Thyroid gland (tissue), 4 donors: ENCODE results near the gene TMEM92. TPM values are rescaled to one million over a fixed set of nuclear protein-coding genes. Genes with fewer than 3 reads are reported as not detected.
A peak's percentile ranks its signal among the peaks of the same experiment; 100 is the strongest.
"Not testable (repeated sequence)": the region's sequence is repeated elsewhere in the genome, so short reads cannot be mapped to it uniquely, and the experiment has no call there.

Source experiments
- DNase-seq, 2 donors: peaks; one replicate each; pipeline ENCODE4 v3.0.0-alpha.2; 2019
- H3K27ac ChIP-seq, 3 donors: fragments of 200-600 bp; sonication (generic); 1 replicate in 2 of 3; 2 replicates in 1 of 3; pipeline ENCODE4 v1.5.1; 2016 to 2019; ENCODE audit warnings: mild to moderate bottlenecking in 1 of 3, moderate library complexity in 1 of 3
- H3K27me3 ChIP-seq: fragments of 200-600 bp; sonication (generic); one replicate; pipeline ENCODE4 v1.5.1; 2019
- H3K36me3 ChIP-seq, 2 donors: fragments of 200-600 bp; sonication (generic); one replicate each; pipeline ENCODE4 v1.5.1; 2016 to 2019
- H3K4me1 ChIP-seq, 2 donors: fragments of 200-600 bp; sonication (generic); one replicate each; pipeline ENCODE4 v1.5.1; 2017 to 2019
- H3K4me3 ChIP-seq, 3 donors: fragments of 200-600 bp; sonication (generic); replicated peaks in 1 of 3; 1 replicate in 2 of 3; 2 replicates in 1 of 3; pipeline ENCODE4 v1.5.1; 2016; ENCODE audit warnings: mild to moderate bottlenecking in 1 of 3
- H3K9me3 ChIP-seq: fragments of 200-600 bp; sonication (generic); one replicate; pipeline ENCODE4 v1.5.1; 2017
- CTCF ChIP-seq, 6 experiments: fragments of 200-600 bp in 3 of 6; fragments of 450-650 bp in 3 of 6; sonication (generic) in 3 of 6; IDR thresholded peaks; one replicate each; pipeline ENCODE4 v1.5.1; 2016 to 2019; ENCODE audit warnings: antibody characterized with exemption in 6 of 6, mild to moderate bottlenecking in 2 of 6, inconsistent platforms in 1 of 6, moderate library complexity in 1 of 6
- POLR2A ChIP-seq, 2 donors: fragments of 450-650 bp; IDR thresholded peaks; one replicate each; pipeline ENCODE4 v1.6.1; 2017; ENCODE audit warnings: antibody characterized with exemption in 2 of 2, mild to moderate bottlenecking in 2 of 2, moderate library complexity in 1 of 2
- WGBS, 2 donors: methylation state at CpG; one replicate each; pipeline ENCODE4 v1.1.5; 2017; 5-methylcytosine and 5-hydroxymethylcytosine counted together
- intact Hi-C: fragments of 100-400 bp; cut with DNase I; formaldehyde crosslinking; loops from one replicate; pipeline ENCODE4 v1.15.1; 2023
- total RNA-seq, 4 donors: library from RNA; depleted of rRNA; stranded (reverse); fragments of >200 nt; gene quantifications; one replicate each; pipeline ENCODE4 v1.2.3, GENCODE V29; 2016

TMEM92 gene
- total RNA-seq, 4 donors from 2014 or later, result not detected

GRCh38 chr17:50311483-50311882 lies 37.2 kb downstream of the TMEM92 start:
- intact Hi-C loops, result no loop called here
- no peaks in the 10 kb centered on the region for H3K9me3 ChIP-seq
- H3K27ac ChIP-seq, result no peak overlapping the region
- no peak for DNase-seq
- no peak overlapping the region for H3K4me3 ChIP-seq
- no peaks in the 10 kb centered on the region for H3K36me3 ChIP-seq
- no peaks in the 10 kb centered on the region for H3K27me3 ChIP-seq
- TF ChIP-seq CTCF (IDR thresholded peaks at IDR 0.05) (no peak), POLR2A (IDR thresholded peaks at IDR 0.05) (no peak)
- peaks cover 0 to 4% of the 10 kb centered on the region in 2 donors for H3K4me1 ChIP-seq
- 67 to 80% methylated on average over 4 of the region's 4 CpGs for WGBS, 2 donors

GRCh38 chr17:50312308-50312707 lies 38.0 kb downstream of the TMEM92 start:
- 23 to 36% methylated on average over 5 of the region's 5 CpGs for WGBS, 2 donors
- no peaks in the 10 kb centered on the region for H3K36me3 ChIP-seq
- DNase-seq, result peak; percentile 23 to 29
- no peak overlapping the region for H3K27ac ChIP-seq
- intact Hi-C loops, result no loop called here
- no peaks in the 10 kb centered on the region for H3K9me3 ChIP-seq
- H3K4me1 ChIP-seq, result peaks cover 0 to 4% of the 10 kb centered on the region in 2 donors
- H3K27me3 ChIP-seq, result no peaks in the 10 kb centered on the region
- TF ChIP-seq POLR2A (IDR thresholded peaks at IDR 0.05), result no peak
- TF ChIP-seq CTCF (IDR thresholded peaks at IDR 0.05), result no peak
- H3K4me3 ChIP-seq, result no peak overlapping the region

GRCh38 chr17:50314456-50315011 lies 40.3 kb downstream of the TMEM92 start:
- WGBS, 2 donors, result 88 to 92% methylated on average over 6 of the region's 6 CpGs
- H3K4me3 ChIP-seq, result no peak overlapping the region
- DNase-seq, result no peak
- H3K27me3 ChIP-seq, result no peaks in the 10 kb centered on the region
- no peaks in the 10 kb centered on the region for H3K36me3 ChIP-seq
- peaks cover 0 to 4% of the 10 kb centered on the region in 2 donors for H3K4me1 ChIP-seq
- H3K9me3 ChIP-seq, result no peaks in the 10 kb centered on the region
- intact Hi-C loops, result no loop called here
- no peak for TF ChIP-seq POLR2A (IDR thresholded peaks at IDR 0.05)
- TF ChIP-seq CTCF (IDR thresholded peaks at IDR 0.05), result no peak
- no peak overlapping the region for H3K27ac ChIP-seq

- Histone ChIP-seq H3K4me1 (peaks cover 0 to 4% of the 10 kb centered on the region in 2 donors), H3K4me3 (no peak overlapping the region), H3K36me3 (no peaks in the 10 kb centered on the region), H3K27ac (no peak overlapping the region), H3K27me3 (no peaks in the 10 kb centered on the region), H3K9me3 (no peaks in the 10 kb centered on the region)
- no peak for TF ChIP-seq CTCF (IDR thresholded peaks at IDR 0.05)
- TF ChIP-seq POLR2A (IDR thresholded peaks at IDR 0.05), result no peak
- WGBS, 2 donors, result 39 to 49% methylated on average over 3 of the region's 3 CpGs
- intact Hi-C loops, result no loop called here
- no peak for DNase-seq
Observed at GRCh38 chr17:50316016-50316587, 41.8 kb downstream of the TMEM92 start.

- H3K4me1 ChIP-seq, H3K27ac ChIP-seq, H3K27me3 ChIP-seq, H3K4me3 ChIP-seq, H3K9me3 ChIP-seq, intact Hi-C loops, H3K36me3 ChIP-seq, DNase-seq: not testable (repeated sequence)
- 83 to 88% methylated on average over 2 of the region's 2 CpGs for WGBS, 2 donors
Observed at GRCh38 chr17:50316660-50317059, 42.4 kb downstream of the TMEM92 start.
